Endothelial cell of umbilical vein (primary cell): ENCODE data around the gene AP3S2. TPM values are rescaled to one million over a fixed set of nuclear protein-coding genes. Genes with fewer than 3 reads are reported as not detected.
A peak's percentile ranks its signal among the peaks of the same experiment; 100 is the strongest.

Source experiments
- BruUV-seq: library from RNA; stranded (reverse); fragments of 400-500 nt; replicated peaks from 2 replicates; lab custom pipeline; 2021; lab: Mats Ljungman, UMichigan
- CTCF ChIA-PET: fragments of 300-600, 350-600 bp; sonication (Branson Sonifier 250); formaldehyde crosslinking; loops from one replicate; lab custom pipeline; 2021; ENCODE audit warnings: antibody characterized with exemption, inconsistent platforms; lab: Charles Lee
- POLR2A ChIA-PET: fragments of 300-600, 350-600 bp; sonication (Branson Sonifier 250); formaldehyde crosslinking; loops from one replicate; lab custom pipeline; 2021; ENCODE audit warnings: antibody characterized with exemption, inconsistent platforms; lab: Charles Lee
- DNase-seq: peaks from one replicate; pipeline ENCODE4 v3.0.0-alpha.2; 2011; ENCODE audit warnings: low read depth, low spot score
- FAIRE-seq: peaks from 2 replicates; lab custom pipeline; 2011; peaks lifted over from hg19 to GRCh38; lab: Jason Lieb, UNC
- H2AFZ ChIP-seq: 2 replicates; pipeline ENCODE4 v1.6.0; 2012; ENCODE audit warnings: low read depth, low read length, control low read depth, inconsistent platforms
- H3K27ac ChIP-seq: 2 replicates; pipeline ENCODE4 v1.5.1; 2011; ENCODE audit warnings: low read depth, mild to moderate bottlenecking, control low read depth, low read length, moderate library complexity; ENCODE audit not compliant: insufficient read depth
- H3K27me3 ChIP-seq, 2 experiments: 2 replicates each; pipeline versions ENCODE4 v1.6.0 to v1.6.1; 2011; ENCODE audit warnings: low read length in 2 of 2, mixed read lengths in 1 of 2; ENCODE audit not compliant: control insufficient read depth in 2 of 2, insufficient read depth in 2 of 2
- H3K36me3 ChIP-seq, 2 experiments: 2 replicates in 1 of 2; 3 replicates in 1 of 2; pipeline ENCODE4 v1.5.1; 2011; ENCODE audit warnings: low read length in 2 of 2, mild to moderate bottlenecking in 1 of 2, moderate library complexity in 1 of 2; ENCODE audit not compliant: control insufficient read depth in 2 of 2, insufficient read depth in 2 of 2; ENCODE audit errors: extremely low read depth in 1 of 2
- H3K4me1 ChIP-seq: 3 replicates; pipeline ENCODE4 v1.5.1; 2011; ENCODE audit warnings: mild to moderate bottlenecking, low read length; ENCODE audit not compliant: control insufficient read depth, insufficient read depth; ENCODE audit errors: extremely low read depth
- H3K4me2 ChIP-seq: 2 replicates; pipeline ENCODE4 v1.6.1; 2011; ENCODE audit warnings: low read length, control low read depth, mixed read lengths; ENCODE audit not compliant: insufficient read depth
- H3K4me3 ChIP-seq, 3 experiments: fragments of 200-600 bp in 1 of 3; sonication (generic), shearing (Covaris generic) in 1 of 3; replicated peaks in 1 of 3; 2 replicates each; pipeline ENCODE4 v1.5.1; 2011 to 2016; ENCODE audit warnings: control low read depth in 3 of 3, low read length in 3 of 3, mild to moderate bottlenecking in 2 of 3, inconsistent platforms in 1 of 3, low read depth in 1 of 3, moderate library complexity in 1 of 3; ENCODE audit not compliant: insufficient read depth in 1 of 3
- H3K79me2 ChIP-seq: 2 replicates; pipeline ENCODE4 v1.6.0; 2012; ENCODE audit warnings: low read length, inconsistent platforms; ENCODE audit not compliant: control insufficient read depth, insufficient read depth
- H3K9ac ChIP-seq: replicated peaks from 2 replicates; pipeline ENCODE3; 2011; ENCODE audit warnings: low read length, control low read depth; ENCODE audit not compliant: insufficient read depth; ENCODE audit errors: extremely low read depth
- H3K9me1 ChIP-seq: replicated peaks from 3 replicates; pipeline ENCODE4 v1.6.0; 2011; ENCODE audit warnings: mild to moderate bottlenecking, low read length; ENCODE audit not compliant: control insufficient read depth, insufficient read depth; ENCODE audit errors: extremely low read depth
- H3K9me3 ChIP-seq: replicated peaks from 2 replicates; pipeline ENCODE4 v1.5.1; 2012; ENCODE audit warnings: low read length, inconsistent platforms; ENCODE audit not compliant: control insufficient read depth, insufficient read depth
- H4K20me1 ChIP-seq: replicated peaks from 2 replicates; pipeline ENCODE3; 2011; ENCODE audit warnings: mild to moderate bottlenecking, low read length; ENCODE audit not compliant: control insufficient read depth, insufficient read depth; ENCODE audit errors: extremely low read depth
- CTCF ChIP-seq, 2 donors: IDR thresholded peaks; 1 replicate in 1 of 2; 2 replicates in 1 of 2; pipeline ENCODE4 v1.5.1; 2011; ENCODE audit warnings: low read length in 2 of 2, mild to moderate bottlenecking in 2 of 2, moderate library complexity in 2 of 2, control low read depth in 1 of 2, inconsistent platforms in 1 of 2, low read depth in 1 of 2; ENCODE audit not compliant: insufficient read depth in 1 of 2; ENCODE audit errors: extremely low read depth in 1 of 2
- EZH2 ChIP-seq: IDR thresholded peaks from 2 replicates; pipeline ENCODE4 v1.6.1; 2012; ENCODE audit warnings: borderline replicate concordance, low read depth, mild to moderate bottlenecking, moderate library complexity, low read length, inconsistent platforms; ENCODE audit not compliant: severe bottlenecking
- FOS ChIP-seq: IDR thresholded peaks from 2 replicates; pipeline ENCODE4 v1.6.1; 2011; ENCODE audit warnings: mild to moderate bottlenecking, low read length, moderate library complexity, borderline replicate concordance; ENCODE audit not compliant: insufficient read depth
- GATA2 ChIP-seq: IDR thresholded peaks from 2 replicates; pipeline ENCODE4 v1.7.0; 2011; ENCODE audit warnings: low read depth, mild to moderate bottlenecking, moderate library complexity, mixed read lengths, low read length; ENCODE audit not compliant: insufficient read length, insufficient read depth
- JUN ChIP-seq: IDR thresholded peaks from 2 replicates; pipeline ENCODE4 v1.6.1; 2011; ENCODE audit warnings: borderline replicate concordance, low read depth; ENCODE audit not compliant: insufficient read length, insufficient read depth
- MAX ChIP-seq: IDR thresholded peaks from 2 replicates; pipeline ENCODE4 v1.6.1; 2011; ENCODE audit not compliant: insufficient read depth, insufficient read length
- MYC ChIP-seq: IDR thresholded peaks from one replicate; pipeline ENCODE4 v1.6.1; 2011; ENCODE audit warnings: mild to moderate bottlenecking, low read depth, low read length
- POLR2A ChIP-seq: IDR thresholded peaks from 2 replicates; pipeline ENCODE4 v1.6.1; 2012; ENCODE audit warnings: low read depth, mild to moderate bottlenecking, control low read depth, low read length
- POLR2AphosphoS5 ChIP-seq: IDR thresholded peaks from 2 replicates; pipeline ENCODE4 v1.6.1; 2012; ENCODE audit warnings: low read depth, mild to moderate bottlenecking, control low read depth, low read length, moderate library complexity; ENCODE audit not compliant: insufficient read depth
- dilution Hi-C: fragments of 300-500 bp; cut with MboI; formaldehyde crosslinking; loops from one replicate; pipeline ENCODE4 v1.15.0; 2019; ENCODE audit warnings: low sequenced_read_pairs; ENCODE audit not compliant: extremely low pct_ligation_motif_present
- intact Hi-C: fragments of 100-400 bp; cut with micrococcal nuclease; formaldehyde crosslinking; loops from one replicate; pipeline ENCODE4 v1.10.0; 2022
- polyA plus RNA-seq, 4 experiments: library from polyadenylated mRNA; depleted of rRNA in 3 of 4; stranded (reverse) in 3 of 4; unstranded in 1 of 4; fragments of >200 nt; gene quantifications; 2 replicates each; pipeline versions ENCODE4 v1.2.1 to v1.2.3, GENCODE V29; 2011 to 2012; ENCODE audit warnings: missing spikeins in 1 of 4
- total RNA-seq: library from RNA; stranded (reverse); gene quantifications from 2 replicates; pipeline ENCODE4 v1.2.3, GENCODE V29; 2021

AP3S2 gene
- total and polyA plus RNA-seq, 2 donors (not counting 3 experiments of a cell fraction or from before 2014, with no cell fraction given) = 14.6 to 31.1 TPM

DNA sequence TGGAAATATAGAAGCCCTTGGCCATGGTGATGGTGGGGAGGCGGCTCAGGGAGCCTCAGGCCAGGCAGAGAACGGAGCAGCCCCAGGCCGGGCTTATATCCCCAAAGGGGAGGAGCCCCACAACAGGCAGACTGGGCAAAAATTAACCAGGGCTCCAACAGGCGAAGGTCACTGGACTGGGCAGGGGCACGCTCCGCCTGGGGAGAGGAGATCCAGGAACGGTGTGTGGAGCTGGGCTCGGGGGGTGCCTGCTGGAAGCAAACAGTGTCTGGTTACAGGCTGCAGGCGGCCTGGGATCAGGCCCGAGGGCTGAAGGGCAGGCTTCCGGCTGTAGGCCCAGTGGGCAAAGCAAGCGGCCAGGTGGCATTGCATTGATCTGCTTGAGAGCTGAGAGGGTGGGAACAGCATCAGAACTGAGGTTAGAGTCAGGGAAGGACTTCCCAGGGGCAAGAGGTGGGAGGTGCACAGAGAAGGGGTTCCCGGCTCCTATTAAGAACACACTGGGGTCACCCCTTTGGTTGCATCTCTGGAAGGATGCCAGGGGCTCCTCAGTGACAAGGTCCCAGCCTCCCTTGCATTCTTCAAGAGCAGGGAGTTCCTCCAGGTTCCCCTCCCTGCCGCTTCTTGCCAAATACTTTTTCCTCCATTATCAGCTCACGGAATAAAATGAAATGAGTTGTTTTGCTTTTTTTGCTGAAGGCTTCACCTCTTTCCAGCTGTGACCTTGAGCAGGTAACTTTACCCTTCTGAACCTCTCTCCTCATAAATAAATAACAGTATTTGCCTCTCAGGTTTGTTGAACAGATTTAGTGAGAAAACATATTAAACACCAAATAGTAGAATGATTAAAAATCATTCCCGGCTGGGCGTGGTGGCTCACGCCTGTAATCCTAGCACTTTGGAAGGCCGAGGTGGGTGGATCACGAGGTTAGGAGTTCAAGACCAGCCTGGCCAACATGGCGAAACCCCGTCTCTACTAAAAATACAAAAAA is 86.9 kb downstream of the AP3S2 start:
- H3K4me2 ChIP-seq = no peak overlapping the region
- ChIA-PET CTCF (interaction anchor here (1.6 to 9.3 kb wide), 2 partner anchors 46 to 67 kb away, joined by 7 to 67 read pairs; no protein-coding TSS in a partner anchor), POLR2A (no interaction called here)
- dilution Hi-C loops (no loop called here), intact Hi-C loops (no loop called here)
- H3K9ac ChIP-seq = no peak overlapping the region
- no TSS peak for BruUV-seq
- no peaks in the 10 kb centered on the region for H3K9me1 ChIP-seq
- H3K9me3 ChIP-seq = no peaks in the 10 kb centered on the region
- H3K27me3 ChIP-seq = no peaks in the 10 kb centered on the region
- no peak overlapping the region for H3K4me3 ChIP-seq
- peaks cover 13 to 30% of the 10 kb centered on the region in 2 experiments for H3K36me3 ChIP-seq
- H2AFZ ChIP-seq = no peak overlapping the region
- H3K27ac ChIP-seq = no peak overlapping the region
- FAIRE-seq (no peak), DNase-seq (no peak)
- peaks cover 56% of the 10 kb centered on the region for H3K79me2 ChIP-seq
- no peaks in the 10 kb centered on the region for H4K20me1 ChIP-seq
- H3K4me1 ChIP-seq = peaks cover 32% of the 10 kb centered on the region
- no peak for TF ChIP-seq FOS
- no peak for TF ChIP-seq GATA2
- no peak for TF ChIP-seq MAX
- no peak for TF ChIP-seq JUN

DNA sequence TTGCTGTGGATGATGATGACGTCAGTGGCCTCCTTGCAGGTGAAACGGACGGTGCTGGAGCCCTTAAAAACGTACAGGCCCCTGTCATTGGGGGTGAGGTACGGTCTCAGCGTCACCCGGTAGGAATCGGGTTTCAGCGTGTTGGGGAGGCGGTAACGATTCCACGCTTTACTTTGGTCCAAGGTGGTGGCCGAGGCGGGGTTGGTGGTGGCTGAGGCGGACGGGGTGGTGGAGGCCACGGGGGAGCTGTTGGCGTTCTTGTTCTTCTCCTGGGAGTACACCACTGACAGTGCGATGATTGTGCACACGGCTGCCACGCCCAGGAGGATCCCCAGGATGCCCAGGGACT is 87.6 kb downstream of the AP3S2 start:
- Histone ChIP-seq H2AFZ (no peak overlapping the region), H3K79me2 (peaks cover 54% of the 10 kb centered on the region), H3K4me3 (no peak overlapping the region), H3K9me3 (no peaks in the 10 kb centered on the region), H3K27ac (no peak overlapping the region), H4K20me1 (no peaks in the 10 kb centered on the region), H3K4me1 (peaks cover 32% of the 10 kb centered on the region), H3K27me3 (no peaks in the 10 kb centered on the region), H3K9ac (no peak overlapping the region), H3K36me3 (peaks cover 19 to 32% of the 10 kb centered on the region in 2 experiments), H3K4me2 (no peak overlapping the region), H3K9me1 (no peaks in the 10 kb centered on the region)
- intact Hi-C loops = no loop called here
- TF ChIP-seq JUN (no peak), MAX (no peak), CTCF (IDR thresholded peaks at IDR 0.05; ENCODE audit: extremely low read depth in 1 of 2, insufficient read depth in 1 of 2, low read depth in 1 of 2, low read length in 2 of 2) (no peak), EZH2 (no peak), POLR2A (no peak), MYC (no peak), POLR2AphosphoS5 (no peak), GATA2 (no peak), FOS (no peak)
- BruUV-seq = TSS peak; percentile 48
- ChIA-PET POLR2A (no interaction called here), CTCF (interaction anchor here (1.6 kb wide), 1 partner anchor 45 kb away, joined by 7 read pairs; no protein-coding TSS in a partner anchor)
- FAIRE-seq = no peak
- dilution Hi-C loops = no loop called here
- no peak for DNase-seq
